B cell (primary cell): ENCODE measurements around the gene CILP. TPM values are rescaled to one million over a fixed set of nuclear protein-coding genes. Genes with fewer than 3 reads are reported as not detected.

ENCODE experiments used
- ATAC-seq: fragments of 200-7000 bp; cut with Tn5 transposase; one replicate; pipeline ENCODE4 v1.10.0; 2021; ENCODE audit warnings: low read depth, mild to moderate bottlenecking, moderate number of reproducible peaks, moderate library complexity
- CTCF ChIA-PET: fragments of 350-600 bp; sonication (Branson Sonifier 250); formaldehyde crosslinking; loops from one replicate; lab custom pipeline; 2021; ENCODE audit warnings: antibody characterized with exemption, inconsistent platforms; lab: Charles Lee
- POLR2A ChIA-PET: fragments of 350-600 bp; sonication (Branson Sonifier 250); formaldehyde crosslinking; loops from one replicate; lab custom pipeline; 2021; ENCODE audit warnings: antibody characterized with exemption; lab: Charles Lee
- DNase-seq: peaks from one replicate; pipeline ENCODE4 v3.0.0; 2013
- H2AFZ ChIP-seq: 2 replicates; pipeline ENCODE4 v1.6.1; 2012; ENCODE audit warnings: mild to moderate bottlenecking, low read depth, low read length; ENCODE audit not compliant: insufficient read depth, poor library complexity, severe bottlenecking
- H3K27ac ChIP-seq, 2 donors: 1 replicate in 1 of 2; 2 replicates in 1 of 2; pipeline ENCODE4 v1.5.1; 2012 to 2013; ENCODE audit warnings: low read length in 2 of 2, mild to moderate bottlenecking in 2 of 2, moderate library complexity in 1 of 2
- H3K27me3 ChIP-seq, 4 experiments: fragments of 200-600 bp in 1 of 4; sonication (generic) in 1 of 4; replicated peaks in 1 of 4; 1 replicate in 2 of 4; 2 replicates in 2 of 4; pipeline versions ENCODE4 v1.6.1 to v1.7.0; 2013 to 2016; ENCODE audit warnings: low read length in 3 of 4, mild to moderate bottlenecking in 2 of 4, mixed read lengths in 1 of 4, moderate library complexity in 1 of 4; ENCODE audit not compliant: insufficient read depth in 4 of 4, control insufficient read depth in 3 of 4; ENCODE audit errors: control extremely low read depth in 1 of 4
- H3K36me3 ChIP-seq, 2 experiments: replicated peaks in 1 of 2; 1 replicate in 1 of 2; 2 replicates in 1 of 2; pipeline versions ENCODE4 v1.6.1 to v1.7.1; 2013; ENCODE audit warnings: low read length in 1 of 2; ENCODE audit not compliant: insufficient read depth in 2 of 2, control insufficient read depth in 1 of 2; ENCODE audit errors: control extremely low read depth in 1 of 2, extremely low read depth in 1 of 2
- H3K4me1 ChIP-seq, 2 donors: fragments of 200-600 bp in 1 of 2; sonication (generic) in 1 of 2; 1 replicate in 1 of 2; 2 replicates in 1 of 2; pipeline versions ENCODE4 v1.5.1 to v1.6.1; 2013 to 2017; ENCODE audit warnings: low read length in 2 of 2; ENCODE audit not compliant: control insufficient read depth in 2 of 2, insufficient read depth in 2 of 2
- H3K4me2 ChIP-seq: replicated peaks from 2 replicates; pipeline ENCODE3; 2012; ENCODE audit warnings: mild to moderate bottlenecking, low read depth, low read length; ENCODE audit not compliant: poor library complexity, severe bottlenecking
- H3K4me3 ChIP-seq, 5 experiments: fragments of 200-600 bp in 1 of 5; sonication (generic) in 1 of 5; 1 replicate in 3 of 5; 2 replicates in 2 of 5; pipeline versions ENCODE4 v1.5.1 to v1.7.0; 2011 to 2016; ENCODE audit warnings: low read length in 4 of 5, mild to moderate bottlenecking in 4 of 5, low read depth in 2 of 5, control low read depth in 1 of 5, moderate library complexity in 1 of 5; ENCODE audit not compliant: insufficient read depth in 1 of 5; ENCODE audit errors: control extremely low read depth in 1 of 5, extremely low read depth in 1 of 5
- H3K79me2 ChIP-seq: fragments of 200-600 bp; sonication (generic); one replicate; pipeline ENCODE4 v1.6.0; 2016; ENCODE audit warnings: low read length; ENCODE audit not compliant: control insufficient read depth, insufficient read depth
- H3K9ac ChIP-seq: fragments of 200-600 bp; sonication (generic); 2 replicates; pipeline ENCODE4 v1.6.1; 2017; ENCODE audit warnings: mild to moderate bottlenecking, low read length, moderate library complexity
- H3K9me3 ChIP-seq, 3 donors: one replicate each; pipeline versions ENCODE4 v1.6.1 to v1.7.1; 2013; ENCODE audit warnings: low read length in 2 of 3; ENCODE audit not compliant: control insufficient read depth in 2 of 3, insufficient read depth in 1 of 3; ENCODE audit errors: control extremely low read depth in 1 of 3
- H4K20me1 ChIP-seq: 2 replicates; pipeline ENCODE4 v1.6.0; 2012; ENCODE audit warnings: mild to moderate bottlenecking, low read length; ENCODE audit not compliant: insufficient read depth, control insufficient read depth, poor library complexity, severe bottlenecking
- H3K27ac Mint-ChIP-seq: one replicate; pipeline ENCODE4 v1.8.0; 2021; ENCODE audit warnings: mixed read lengths
- H3K27me3 Mint-ChIP-seq: one replicate; pipeline ENCODE4 v1.8.0; 2021; ENCODE audit warnings: mixed read lengths
- H3K4me1 Mint-ChIP-seq: one replicate; pipeline ENCODE4 v1.8.0; 2021; ENCODE audit warnings: mixed read lengths
- H3K4me3 Mint-ChIP-seq: one replicate; pipeline ENCODE4 v1.8.0; 2021; ENCODE audit warnings: mixed read lengths
- H3K9me3 Mint-ChIP-seq: one replicate; pipeline ENCODE4 v1.8.0; 2022; ENCODE audit warnings: mixed read lengths; ENCODE audit not compliant: insufficient read depth
- WGBS: methylation state at CpG from one replicate; pipeline ENCODE4 v1.1.5; 2013; ENCODE audit warnings: missing lambda C conversion rate; ENCODE audit not compliant: insufficient coverage; 5-methylcytosine and 5-hydroxymethylcytosine counted together
- intact Hi-C: fragments of 100-400 bp; cut with micrococcal nuclease; formaldehyde crosslinking; loops from one replicate; pipeline ENCODE4 v1.10.0; 2022
- polyA plus RNA-seq: library from polyadenylated mRNA; depleted of rRNA; stranded (reverse); fragments of >200 nt; gene quantifications from 2 replicates; pipeline ENCODE4 v1.2.3, GENCODE V29; 2012
- total RNA-seq, 2 donors: library from RNA; stranded (reverse); fragments of 120-200 nt in 1 of 2; gene quantifications; 1 replicate in 1 of 2; 2 replicates in 1 of 2; pipeline versions ENCODE4 v1.2.3 to v1.2.4, GENCODE V29; 2013 to 2022
- TF ChIP-seq, protein P1 (sequence below): fragments of 200-600 bp; IDR thresholded peaks from one replicate; pipeline ENCODE4 v1.8.0; 2022; ENCODE audit warnings: antibody characterized with exemption, mild to moderate bottlenecking

Gene CILP
- total and polyA plus RNA-seq, 2 donors (not counting 1 experiment from before 2014, with no cell fraction given) = 0.52 to 0.94 TPM

- Histone ChIP-seq H4K20me1 (peaks cover 13% of the 10 kb centered on the region), H3K27ac (peak within 1 kb of the TSS; percentile 74 to 88), H3K36me3 (no peaks in the 10 kb centered on the region), H3K9me3 (no peaks in the 10 kb centered on the region), H3K27me3 (no peaks in the 10 kb centered on the region), H3K4me2 (peak within 1 kb of the TSS; percentile 81), H3K79me2 (peaks cover 49% of the 10 kb centered on the region), H3K9ac (peak within 1 kb of the TSS; percentile 90), H2AFZ (peak within 1 kb of the TSS; percentile 91), H3K4me3 (peak within 1 kb of the TSS; percentile 58 to 94 (median 88)), H3K4me1 (peaks cover 17 to 20% of the 10 kb centered on the region in 2 donors)
- DNase-seq (peak; percentile 96), ATAC-seq (peak; percentile 89)
- CTCF ChIA-PET = interaction anchor here (1.5 to 2.2 kb wide), 4 partner anchors 101 to 150 kb away, joined by 4 to 17 read pairs (median 6); partner anchors contain the start of genes PARP16 and RNU5B-1
- Mint-ChIP-seq H3K27me3 (no peaks in the 10 kb centered on the region), H3K4me1 (peaks cover 26% of the 10 kb centered on the region), H3K27ac (peak within 1 kb of the TSS; percentile 97), H3K9me3 (no peaks in the 10 kb centered on the region), H3K4me3 (peak within 1 kb of the TSS; percentile 96)
- under 1% methylated on average over 64 of the region's 70 CpGs for WGBS
- POLR2A ChIA-PET = interaction anchor here (0.6 to 2.2 kb wide), 13 partner anchors 44 to 1996 kb away, joined by 3 to 34 read pairs (median 6); partner anchors contain the start of genes PARP16, PDCD7, RAB8B and RNU5B-1
- intact Hi-C loops = loop anchor here (1.0 to 10.0 kb wide), 6 partner anchors 52 to 332 kb away; partner anchors contain the start of genes DPP8, PARP16, PDCD7 and RNU5A-1
- TF ChIP-seq, protein P1, sequence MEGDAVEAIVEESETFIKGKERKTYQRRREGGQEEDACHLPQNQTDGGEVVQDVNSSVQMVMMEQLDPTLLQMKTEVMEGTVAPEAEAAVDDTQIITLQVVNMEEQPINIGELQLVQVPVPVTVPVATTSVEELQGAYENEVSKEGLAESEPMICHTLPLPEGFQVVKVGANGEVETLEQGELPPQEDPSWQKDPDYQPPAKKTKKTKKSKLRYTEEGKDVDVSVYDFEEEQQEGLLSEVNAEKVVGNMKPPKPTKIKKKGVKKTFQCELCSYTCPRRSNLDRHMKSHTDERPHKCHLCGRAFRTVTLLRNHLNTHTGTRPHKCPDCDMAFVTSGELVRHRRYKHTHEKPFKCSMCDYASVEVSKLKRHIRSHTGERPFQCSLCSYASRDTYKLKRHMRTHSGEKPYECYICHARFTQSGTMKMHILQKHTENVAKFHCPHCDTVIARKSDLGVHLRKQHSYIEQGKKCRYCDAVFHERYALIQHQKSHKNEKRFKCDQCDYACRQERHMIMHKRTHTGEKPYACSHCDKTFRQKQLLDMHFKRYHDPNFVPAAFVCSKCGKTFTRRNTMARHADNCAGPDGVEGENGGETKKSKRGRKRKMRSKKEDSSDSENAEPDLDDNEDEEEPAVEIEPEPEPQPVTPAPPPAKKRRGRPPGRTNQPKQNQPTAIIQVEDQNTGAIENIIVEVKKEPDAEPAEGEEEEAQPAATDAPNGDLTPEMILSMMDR = no peak
These were observed 26.2 kb downstream of the CILP start, which contains the start of gene CLPX for GRCh38 chr15:65184868-65185717. Gene CLPX (minus strand): TSS chr15:65185342. CDS start chr15:65185153, 189 bp downstream.
